ENCODE results near the gene SLC18A3.

Gene SLC18A3

GRCh38 chr10:49642311-49642710, 32.2 kb downstream of the SLC18A3 start:
- Histone ChIP-seq H3K27me3 (ENCODE audit: insufficient read depth, low read length) (no peaks in the 10 kb centered on the region), H3K9me2 (ENCODE audit: low read depth, low read length) (no peaks in the 10 kb centered on the region), H3K27ac (ENCODE audit: low read depth, low read length, poor library complexity, severe bottlenecking) (no peak overlapping the region), H3K4me3 (ENCODE audit: low read depth, low read length, poor library complexity, severe bottlenecking) (no peak overlapping the region), H3K9ac (ENCODE audit: low read length) (no peak overlapping the region), H3F3A (ENCODE audit: insufficient read depth, low read length) (no peaks in the 10 kb centered on the region), H3K9me3 (ENCODE audit: low read length) (no peaks in the 10 kb centered on the region), H3K4me2 (ENCODE audit: low read length) (no peak overlapping the region), H3K4me1 (ENCODE audit: insufficient read depth, low read length, severe bottlenecking) (no peaks in the 10 kb centered on the region), H3K79me2 (ENCODE audit: insufficient read depth, low read length) (no peaks in the 10 kb centered on the region), H2AFZ (ENCODE audit: low read length) (no peak overlapping the region), H3K36me3 (ENCODE audit: insufficient read depth, low read length) (no peaks in the 10 kb centered on the region), H4K20me1 (ENCODE audit: insufficient read depth, low read length) (no peaks in the 10 kb centered on the region)
- TF ChIP-seq CTCF (IDR thresholded peaks at IDR 0.05; ENCODE audit: low read length) (no peak), EZH2 (IDR thresholded peaks at IDR 0.05; ENCODE audit: borderline replicate concordance, low read length) (no peak)

GRCh38 chr10:49643241-49644034, 33.3 kb downstream of the SLC18A3 start:
- Histone ChIP-seq H3K79me2 (ENCODE audit: insufficient read depth, low read length) (no peaks in the 10 kb centered on the region), H3K4me1 (ENCODE audit: insufficient read depth, low read length, severe bottlenecking) (no peaks in the 10 kb centered on the region), H3K9me3 (ENCODE audit: low read length) (no peaks in the 10 kb centered on the region), H3K4me2 (ENCODE audit: low read length) (no peak overlapping the region), H4K20me1 (ENCODE audit: insufficient read depth, low read length) (no peaks in the 10 kb centered on the region), H3K9me2 (ENCODE audit: low read depth, low read length) (no peaks in the 10 kb centered on the region), H3K27ac (ENCODE audit: low read depth, low read length, poor library complexity, severe bottlenecking) (no peak overlapping the region), H3K9ac (ENCODE audit: low read length) (no peak overlapping the region), H3F3A (ENCODE audit: insufficient read depth, low read length) (no peaks in the 10 kb centered on the region), H3K27me3 (ENCODE audit: insufficient read depth, low read length) (no peaks in the 10 kb centered on the region), H3K36me3 (ENCODE audit: insufficient read depth, low read length) (no peaks in the 10 kb centered on the region), H3K4me3 (ENCODE audit: low read depth, low read length, poor library complexity, severe bottlenecking) (no peak overlapping the region), H2AFZ (ENCODE audit: low read length) (no peak overlapping the region)
- TF ChIP-seq CTCF (IDR thresholded peaks at IDR 0.05; ENCODE audit: low read length) = no peak
- no peak for TF ChIP-seq EZH2 (IDR thresholded peaks at IDR 0.05; ENCODE audit: borderline replicate concordance, low read length)

GRCh38 chr10:49644035-49644646, 34.0 kb downstream of the SLC18A3 start:
- no peaks in the 10 kb centered on the region for H3K27me3 ChIP-seq (ENCODE audit: insufficient read depth, low read length)
- H3K36me3 ChIP-seq (ENCODE audit: insufficient read depth, low read length) = no peaks in the 10 kb centered on the region
- no peak overlapping the region for H3K9ac ChIP-seq (ENCODE audit: low read length)
- H2AFZ ChIP-seq (ENCODE audit: low read length) = no peak overlapping the region
- no peaks in the 10 kb centered on the region for H3K9me2 ChIP-seq (ENCODE audit: low read depth, low read length)
- H3F3A ChIP-seq (ENCODE audit: insufficient read depth, low read length) = no peaks in the 10 kb centered on the region
- no peaks in the 10 kb centered on the region for H3K79me2 ChIP-seq (ENCODE audit: insufficient read depth, low read length)
- H3K27ac ChIP-seq (ENCODE audit: low read depth, low read length, poor library complexity, severe bottlenecking) = no peak overlapping the region
- no peak for TF ChIP-seq EZH2 (IDR thresholded peaks at IDR 0.05; ENCODE audit: borderline replicate concordance, low read length)
- TF ChIP-seq CTCF (IDR thresholded peaks at IDR 0.05; ENCODE audit: low read length) = no peak
- no peaks in the 10 kb centered on the region for H4K20me1 ChIP-seq (ENCODE audit: insufficient read depth, low read length)
- no peaks in the 10 kb centered on the region for H3K4me1 ChIP-seq (ENCODE audit: insufficient read depth, low read length, severe bottlenecking)
- no peak overlapping the region for H3K4me3 ChIP-seq (ENCODE audit: low read depth, low read length, poor library complexity, severe bottlenecking)
- no peaks in the 10 kb centered on the region for H3K9me3 ChIP-seq (ENCODE audit: low read length)
- no peak overlapping the region for H3K4me2 ChIP-seq (ENCODE audit: low read length)
